ENCODE measurements around the gene SPPL2B.

Gene SPPL2B

DNA sequence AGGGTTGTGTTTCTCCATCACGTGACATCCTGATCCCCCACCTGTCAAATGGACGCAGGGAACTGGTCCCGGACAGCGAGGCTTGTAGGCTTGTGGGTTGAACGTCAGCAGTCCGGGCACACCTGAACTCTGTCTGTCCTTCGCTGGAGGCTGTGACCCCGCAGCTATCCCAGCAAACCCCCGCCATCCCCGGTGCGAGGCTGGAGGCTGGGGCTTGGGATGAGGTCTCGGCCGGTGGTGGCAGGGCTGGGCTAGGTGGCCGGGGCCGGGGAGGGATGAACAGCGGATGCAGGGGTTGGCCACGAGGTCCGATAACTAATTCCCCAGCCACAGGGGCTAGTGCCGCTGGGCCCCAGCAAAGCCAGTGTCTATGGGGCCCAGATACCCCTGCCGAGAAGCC is 8.9 kb upstream of the SPPL2B start:
- no peaks in the 10 kb centered on the region for H3K27me3 ChIP-seq (ENCODE audit: low read length)
- H4K20me1 ChIP-seq (ENCODE audit: low read depth, low read length), result no peaks in the 10 kb centered on the region
- no peaks in the 10 kb centered on the region for H3K36me3 ChIP-seq (ENCODE audit: low read length)
- peaks cover 5% of the 10 kb centered on the region; the same call in 1 of the 2 replicates for H3F3A ChIP-seq (ENCODE audit: insufficient read depth)
- H3K9ac ChIP-seq (ENCODE audit: low read length), result no peak overlapping the region
- H3K27ac ChIP-seq (ENCODE audit: low read depth, low read length), result no peak overlapping the region
- H3K79me2 ChIP-seq (ENCODE audit: insufficient read depth, low read length), result no peaks in the 10 kb centered on the region
- 0 out of 2 replicates have a peak, but pooled peaks cover 9% of the 10 kb centered on the region for H3K9me3 ChIP-seq (ENCODE audit: insufficient read depth, low read length)
- no peak overlapping the region for H2AFZ ChIP-seq (ENCODE audit: low read depth, low read length, severe bottlenecking)
- no peak for TF ChIP-seq EZH2phosphoT487 (conservative IDR thresholded peaks at IDR 0.05; ENCODE audit: low read length)
- TF ChIP-seq, protein P1, sequence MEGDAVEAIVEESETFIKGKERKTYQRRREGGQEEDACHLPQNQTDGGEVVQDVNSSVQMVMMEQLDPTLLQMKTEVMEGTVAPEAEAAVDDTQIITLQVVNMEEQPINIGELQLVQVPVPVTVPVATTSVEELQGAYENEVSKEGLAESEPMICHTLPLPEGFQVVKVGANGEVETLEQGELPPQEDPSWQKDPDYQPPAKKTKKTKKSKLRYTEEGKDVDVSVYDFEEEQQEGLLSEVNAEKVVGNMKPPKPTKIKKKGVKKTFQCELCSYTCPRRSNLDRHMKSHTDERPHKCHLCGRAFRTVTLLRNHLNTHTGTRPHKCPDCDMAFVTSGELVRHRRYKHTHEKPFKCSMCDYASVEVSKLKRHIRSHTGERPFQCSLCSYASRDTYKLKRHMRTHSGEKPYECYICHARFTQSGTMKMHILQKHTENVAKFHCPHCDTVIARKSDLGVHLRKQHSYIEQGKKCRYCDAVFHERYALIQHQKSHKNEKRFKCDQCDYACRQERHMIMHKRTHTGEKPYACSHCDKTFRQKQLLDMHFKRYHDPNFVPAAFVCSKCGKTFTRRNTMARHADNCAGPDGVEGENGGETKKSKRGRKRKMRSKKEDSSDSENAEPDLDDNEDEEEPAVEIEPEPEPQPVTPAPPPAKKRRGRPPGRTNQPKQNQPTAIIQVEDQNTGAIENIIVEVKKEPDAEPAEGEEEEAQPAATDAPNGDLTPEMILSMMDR (IDR thresholded peaks at IDR 0.05; ENCODE audit: insufficient read depth, low read length, poor library complexity, severe bottlenecking), result no peak
- H3K4me3 ChIP-seq (ENCODE audit: insufficient read depth, low read length, poor library complexity, severe bottlenecking), result no peak overlapping the region
- H3K9me2 ChIP-seq (replicated peaks; ENCODE audit: insufficient read depth, low read length), result no peaks in the 10 kb centered on the region
- H3K4me2 ChIP-seq (ENCODE audit: low read depth, low read length, poor library complexity, severe bottlenecking), result no peak overlapping the region

DNA sequence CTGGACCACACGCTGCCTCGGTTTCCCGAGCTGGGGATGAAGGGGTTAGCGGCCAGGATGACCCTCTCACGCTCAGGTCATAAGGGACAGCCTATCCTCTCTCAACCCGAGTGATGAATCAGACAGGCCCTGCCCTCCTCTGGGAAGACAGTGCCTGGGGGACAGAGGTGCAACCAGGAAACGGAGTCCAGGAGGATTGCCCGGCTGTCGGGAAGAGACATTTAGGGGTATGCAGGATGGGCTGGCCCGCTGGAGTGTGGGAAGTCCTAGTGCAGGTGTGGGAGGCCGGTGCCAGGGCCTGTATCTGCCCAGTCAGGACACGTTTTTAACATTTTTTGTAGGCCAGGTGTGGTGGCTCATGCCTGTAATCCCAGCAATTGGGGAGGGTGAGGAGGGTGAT is 8.4 kb upstream of the SPPL2B start:
- Histone ChIP-seq H3F3A (ENCODE audit: insufficient read depth) (peaks cover 5% of the 10 kb centered on the region; the same call in 1 of the 2 replicates), H3K27ac (ENCODE audit: low read depth, low read length) (no peak overlapping the region)

DNA sequence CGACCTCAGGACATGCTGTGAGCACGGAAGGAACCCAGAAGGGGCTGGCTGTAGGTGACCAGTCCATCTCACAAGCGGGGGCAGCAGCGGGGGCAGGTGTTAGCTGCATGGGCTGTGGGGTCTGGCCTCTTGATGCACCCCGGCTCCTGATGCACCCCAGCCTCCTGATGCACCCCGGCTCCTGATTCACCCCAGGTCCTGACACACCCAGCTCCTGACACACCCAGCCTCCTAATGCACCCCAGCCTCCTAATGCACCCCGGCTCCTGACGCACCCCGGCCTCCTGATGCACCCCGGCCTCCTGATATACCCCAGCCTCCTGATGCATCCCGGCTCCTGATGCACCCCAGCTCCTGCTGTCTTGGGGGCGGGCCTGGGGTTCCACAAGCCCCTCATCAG is 7.5 kb upstream of the SPPL2B start:
- Histone ChIP-seq H3K4me3 (ENCODE audit: insufficient read depth, low read length, poor library complexity, severe bottlenecking) (no peak overlapping the region), H3F3A (ENCODE audit: insufficient read depth) (peaks cover 5% of the 10 kb centered on the region; the same call in 1 of the 2 replicates), H4K20me1 (ENCODE audit: low read depth, low read length) (no peaks in the 10 kb centered on the region), H3K27me3 (ENCODE audit: low read length) (no peaks in the 10 kb centered on the region), H3K9ac (ENCODE audit: low read length) (no peak overlapping the region), H3K9me2 (replicated peaks; ENCODE audit: insufficient read depth, low read length) (no peaks in the 10 kb centered on the region), H2AFZ (ENCODE audit: low read depth, low read length, severe bottlenecking) (no peak overlapping the region), H3K36me3 (ENCODE audit: low read length) (no peaks in the 10 kb centered on the region), H3K9me3 (ENCODE audit: insufficient read depth, low read length) (no peaks in the 10 kb centered on the region), H3K27ac (ENCODE audit: low read depth, low read length) (no peak overlapping the region), H3K4me2 (ENCODE audit: low read depth, low read length, poor library complexity, severe bottlenecking) (no peak overlapping the region), H3K79me2 (ENCODE audit: insufficient read depth, low read length) (0 out of 2 replicates have a peak, but pooled peaks cover 7% of the 10 kb centered on the region)
- TF ChIP-seq EZH2phosphoT487 (conservative IDR thresholded peaks at IDR 0.05; ENCODE audit: low read length), result no peak
- TF ChIP-seq, protein P1 (IDR thresholded peaks at IDR 0.05; ENCODE audit: insufficient read depth, low read length, poor library complexity, severe bottlenecking), result no peak

More for the DNA sequence above, 8.4 kb upstream of the SPPL2B start:
- no peaks in the 10 kb centered on the region for H3K27me3 ChIP-seq (ENCODE audit: low read length)
- H3K9me3 ChIP-seq (ENCODE audit: insufficient read depth, low read length), result 0 out of 2 replicates have a peak, but pooled peaks cover 6% of the 10 kb centered on the region
- TF ChIP-seq EZH2phosphoT487 (conservative IDR thresholded peaks at IDR 0.05; ENCODE audit: low read length), result no peak
- TF ChIP-seq, protein P1 (IDR thresholded peaks at IDR 0.05; ENCODE audit: insufficient read depth, low read length, poor library complexity, severe bottlenecking), result no peak
- no peaks in the 10 kb centered on the region for H3K9me2 ChIP-seq (replicated peaks; ENCODE audit: insufficient read depth, low read length)
- no peaks in the 10 kb centered on the region for H3K79me2 ChIP-seq (ENCODE audit: insufficient read depth, low read length)
- H3K4me2 ChIP-seq (ENCODE audit: low read depth, low read length, poor library complexity, severe bottlenecking), result no peak overlapping the region
- H2AFZ ChIP-seq (ENCODE audit: low read depth, low read length, severe bottlenecking), result no peak overlapping the region
- no peaks in the 10 kb centered on the region for H4K20me1 ChIP-seq (ENCODE audit: low read depth, low read length)
- no peak overlapping the region for H3K4me3 ChIP-seq (ENCODE audit: insufficient read depth, low read length, poor library complexity, severe bottlenecking)
- no peaks in the 10 kb centered on the region for H3K36me3 ChIP-seq (ENCODE audit: low read length)
- H3K9ac ChIP-seq (ENCODE audit: low read length), result no peak overlapping the region

Measured in SU-DHL-6 (cell line).